Neural cell (in vitro differentiated cells): ENCODE data around the gene MIB1. TPM values are rescaled to one million over a fixed set of nuclear protein-coding genes. Genes with fewer than 3 reads are reported as not detected.

Source experiments
- H2AFZ ChIP-seq: fragments of 200-600, 300-800 bp; sonication (generic), shearing (Covaris generic); 2 replicates; pipeline ENCODE4 v1.6.0; 2014; ENCODE audit warnings: low read depth, mild to moderate bottlenecking, antibody characterized with exemption, low read length, moderate library complexity
- H3F3A ChIP-seq: fragments of 200-600 bp; shearing (Covaris generic); 2 replicates; pipeline ENCODE4 v1.6.1; 2016; ENCODE audit warnings: mild to moderate bottlenecking, moderate library complexity, mixed read lengths, antibody characterized with exemption, low read length; ENCODE audit not compliant: insufficient read depth, poor library complexity, severe bottlenecking
- H3K27ac ChIP-seq: fragments of 200-600, 300-800 bp; sonication (generic), shearing (Covaris generic); 2 replicates; pipeline ENCODE4 v1.5.1; 2014; ENCODE audit warnings: mild to moderate bottlenecking, low read length, moderate library complexity
- H3K27me3 ChIP-seq: fragments of 300-800, 200-600 bp; sonication (generic), shearing (Covaris generic); 2 replicates; pipeline ENCODE4 v1.6.0; 2014; ENCODE audit warnings: mild to moderate bottlenecking, low read depth, low read length, moderate library complexity; ENCODE audit not compliant: insufficient read depth
- H3K36me3 ChIP-seq: fragments of 300-800, 200-600 bp; sonication (generic), shearing (Covaris generic); 2 replicates; pipeline ENCODE4 v1.5.1; 2014; ENCODE audit warnings: mild to moderate bottlenecking, antibody characterized with exemption, low read length, moderate library complexity; ENCODE audit not compliant: insufficient read depth
- H3K4me2 ChIP-seq: fragments of 300-800, 200-600 bp; sonication (generic), shearing (Covaris generic); 2 replicates; pipeline ENCODE4 v1.6.0; 2014; ENCODE audit warnings: mild to moderate bottlenecking, low read length
- H3K4me3 ChIP-seq: fragments of 300-800, 200-600 bp; sonication (generic), shearing (Covaris generic); 2 replicates; pipeline ENCODE4 v1.5.1; 2014; ENCODE audit warnings: mild to moderate bottlenecking, low read length, moderate library complexity
- H3K79me2 ChIP-seq: fragments of 200-600 bp; shearing (Covaris generic); replicated peaks from 2 replicates; pipeline ENCODE4 v1.6.0; 2014; ENCODE audit warnings: mild to moderate bottlenecking, low read length, moderate library complexity; ENCODE audit not compliant: insufficient read depth
- H3K9ac ChIP-seq: fragments of 300-800, 200-600 bp; sonication (generic), shearing (Covaris generic); 2 replicates; pipeline ENCODE4 v1.6.1; 2016; ENCODE audit warnings: mild to moderate bottlenecking, low read length, mixed read lengths
- H3K9me2 ChIP-seq: fragments of 200-600 bp; shearing (Covaris generic); 2 replicates; pipeline ENCODE4 v1.6.1; 2016; ENCODE audit warnings: mild to moderate bottlenecking, low read length, mixed read lengths; ENCODE audit not compliant: insufficient read depth
- H3K9me3 ChIP-seq: fragments of 200-600, 300-800 bp; sonication (generic), shearing (Covaris generic); 2 replicates; pipeline ENCODE4 v1.6.1; 2016; ENCODE audit warnings: mild to moderate bottlenecking, mixed run types, low read length, moderate library complexity, mixed read lengths
- H4K20me1 ChIP-seq: fragments of 200-600 bp; shearing (Covaris generic); 2 replicates; pipeline ENCODE4 v1.6.1; 2016; ENCODE audit warnings: mild to moderate bottlenecking, mixed run types; ENCODE audit not compliant: insufficient read depth
- EP300 ChIP-seq: fragments of 450-650 bp; conservative IDR thresholded peaks from 2 replicates; pipeline ENCODE4 v1.6.1; 2014; ENCODE audit warnings: antibody characterized with exemption, mild to moderate bottlenecking, moderate library complexity; ENCODE audit not compliant: poor library complexity, severe bottlenecking
- EZH2 ChIP-seq: fragments of 200-600, 300-800 bp; shearing (Covaris generic), sonication (generic); IDR thresholded peaks from 2 replicates; pipeline ENCODE4 v1.6.1; 2014; ENCODE audit warnings: antibody characterized with exemption, low read length, borderline replicate concordance, mild to moderate bottlenecking; ENCODE audit not compliant: insufficient read depth, poor library complexity, severe bottlenecking
- MXI1 ChIP-seq: fragments of 450-650 bp; conservative IDR thresholded peaks from 2 replicates; pipeline ENCODE4 v1.6.1; 2014; ENCODE audit warnings: antibody characterized with exemption, mild to moderate bottlenecking; ENCODE audit not compliant: poor library complexity, severe bottlenecking
- POLR2AphosphoS5 ChIP-seq: IDR thresholded peaks from 2 replicates; pipeline ENCODE4 v1.6.1; 2012
- RAD21 ChIP-seq: fragments of 450-650 bp; conservative IDR thresholded peaks from 2 replicates; pipeline ENCODE4 v1.6.1; 2014; ENCODE audit warnings: antibody characterized with exemption, mild to moderate bottlenecking, moderate library complexity
- SMC3 ChIP-seq: fragments of 450-650 bp; conservative IDR thresholded peaks from 2 replicates; pipeline ENCODE4 v1.6.1; 2014; ENCODE audit warnings: antibody characterized with exemption, mild to moderate bottlenecking, moderate library complexity; ENCODE audit not compliant: poor library complexity
- TAF1 ChIP-seq: IDR thresholded peaks from 2 replicates; pipeline ENCODE4 v1.6.1; 2012; ENCODE audit warnings: low read depth
- polyA plus RNA-seq: library from polyadenylated mRNA; depleted of rRNA; stranded (reverse); fragments of >200 nt; gene quantifications from 2 replicates; pipeline ENCODE4 v1.2.3, GENCODE V29; 2014
- TF ChIP-seq, protein P1 (sequence below): IDR thresholded peaks from 2 replicates; pipeline ENCODE4 v1.6.1; 2012; ENCODE audit warnings: borderline replicate concordance
- TF ChIP-seq, protein P2 (sequence below): fragments of 450-650 bp; IDR thresholded peaks from 2 replicates; pipeline ENCODE4 v1.5.1; 2014; ENCODE audit warnings: antibody characterized with exemption, mild to moderate bottlenecking, moderate library complexity; ENCODE audit not compliant: poor library complexity, severe bottlenecking

MIB1 gene
- polyA plus RNA-seq, 1 donor from 2014 or later: 68.3 TPM

DNA sequence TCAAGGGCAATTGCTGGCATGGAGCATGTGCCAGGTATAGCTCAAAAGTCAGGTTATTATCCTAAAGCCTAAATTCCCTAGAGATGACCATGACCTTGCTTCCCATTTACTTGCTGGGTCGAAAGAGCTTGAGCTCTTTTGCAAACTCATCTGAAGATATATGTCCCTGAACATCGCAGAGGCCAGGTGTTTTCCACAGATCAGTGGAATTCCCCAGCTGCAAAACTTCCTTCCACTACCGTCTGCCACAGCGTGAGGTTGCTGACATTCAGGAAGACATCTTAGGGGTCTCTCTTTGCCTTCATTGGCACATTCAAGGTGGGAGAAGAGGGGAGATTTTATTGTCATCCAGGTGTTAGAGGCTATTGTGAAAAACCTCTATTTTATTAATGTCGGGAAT, 171.0 kb downstream of the MIB1 start:
- no peaks in the 10 kb centered on the region for H3K36me3 ChIP-seq
- TF ChIP-seq TAF1 (no peak), SMC3 (no peak), MXI1 (no peak), EZH2 (no peak), EP300 (no peak), RAD21 (no peak), POLR2AphosphoS5 (no peak)
- TF ChIP-seq, protein P1, sequence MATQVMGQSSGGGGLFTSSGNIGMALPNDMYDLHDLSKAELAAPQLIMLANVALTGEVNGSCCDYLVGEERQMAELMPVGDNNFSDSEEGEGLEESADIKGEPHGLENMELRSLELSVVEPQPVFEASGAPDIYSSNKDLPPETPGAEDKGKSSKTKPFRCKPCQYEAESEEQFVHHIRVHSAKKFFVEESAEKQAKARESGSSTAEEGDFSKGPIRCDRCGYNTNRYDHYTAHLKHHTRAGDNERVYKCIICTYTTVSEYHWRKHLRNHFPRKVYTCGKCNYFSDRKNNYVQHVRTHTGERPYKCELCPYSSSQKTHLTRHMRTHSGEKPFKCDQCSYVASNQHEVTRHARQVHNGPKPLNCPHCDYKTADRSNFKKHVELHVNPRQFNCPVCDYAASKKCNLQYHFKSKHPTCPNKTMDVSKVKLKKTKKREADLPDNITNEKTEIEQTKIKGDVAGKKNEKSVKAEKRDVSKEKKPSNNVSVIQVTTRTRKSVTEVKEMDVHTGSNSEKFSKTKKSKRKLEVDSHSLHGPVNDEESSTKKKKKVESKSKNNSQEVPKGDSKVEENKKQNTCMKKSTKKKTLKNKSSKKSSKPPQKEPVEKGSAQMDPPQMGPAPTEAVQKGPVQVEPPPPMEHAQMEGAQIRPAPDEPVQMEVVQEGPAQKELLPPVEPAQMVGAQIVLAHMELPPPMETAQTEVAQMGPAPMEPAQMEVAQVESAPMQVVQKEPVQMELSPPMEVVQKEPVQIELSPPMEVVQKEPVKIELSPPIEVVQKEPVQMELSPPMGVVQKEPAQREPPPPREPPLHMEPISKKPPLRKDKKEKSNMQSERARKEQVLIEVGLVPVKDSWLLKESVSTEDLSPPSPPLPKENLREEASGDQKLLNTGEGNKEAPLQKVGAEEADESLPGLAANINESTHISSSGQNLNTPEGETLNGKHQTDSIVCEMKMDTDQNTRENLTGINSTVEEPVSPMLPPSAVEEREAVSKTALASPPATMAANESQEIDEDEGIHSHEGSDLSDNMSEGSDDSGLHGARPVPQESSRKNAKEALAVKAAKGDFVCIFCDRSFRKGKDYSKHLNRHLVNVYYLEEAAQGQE: no peak
- TF ChIP-seq, protein P2, sequence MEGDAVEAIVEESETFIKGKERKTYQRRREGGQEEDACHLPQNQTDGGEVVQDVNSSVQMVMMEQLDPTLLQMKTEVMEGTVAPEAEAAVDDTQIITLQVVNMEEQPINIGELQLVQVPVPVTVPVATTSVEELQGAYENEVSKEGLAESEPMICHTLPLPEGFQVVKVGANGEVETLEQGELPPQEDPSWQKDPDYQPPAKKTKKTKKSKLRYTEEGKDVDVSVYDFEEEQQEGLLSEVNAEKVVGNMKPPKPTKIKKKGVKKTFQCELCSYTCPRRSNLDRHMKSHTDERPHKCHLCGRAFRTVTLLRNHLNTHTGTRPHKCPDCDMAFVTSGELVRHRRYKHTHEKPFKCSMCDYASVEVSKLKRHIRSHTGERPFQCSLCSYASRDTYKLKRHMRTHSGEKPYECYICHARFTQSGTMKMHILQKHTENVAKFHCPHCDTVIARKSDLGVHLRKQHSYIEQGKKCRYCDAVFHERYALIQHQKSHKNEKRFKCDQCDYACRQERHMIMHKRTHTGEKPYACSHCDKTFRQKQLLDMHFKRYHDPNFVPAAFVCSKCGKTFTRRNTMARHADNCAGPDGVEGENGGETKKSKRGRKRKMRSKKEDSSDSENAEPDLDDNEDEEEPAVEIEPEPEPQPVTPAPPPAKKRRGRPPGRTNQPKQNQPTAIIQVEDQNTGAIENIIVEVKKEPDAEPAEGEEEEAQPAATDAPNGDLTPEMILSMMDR: no peak
- no peaks in the 10 kb centered on the region for H3K27me3 ChIP-seq
- no peaks in the 10 kb centered on the region for H3F3A ChIP-seq
- no peaks in the 10 kb centered on the region for H4K20me1 ChIP-seq
- no peak overlapping the region for H3K4me2 ChIP-seq
- H3K9me2 ChIP-seq: no peaks in the 10 kb centered on the region
- no peak overlapping the region for H2AFZ ChIP-seq
- no peaks in the 10 kb centered on the region for H3K79me2 ChIP-seq
- H3K9me3 ChIP-seq: no peaks in the 10 kb centered on the region
- no peak overlapping the region for H3K9ac ChIP-seq
- no peak overlapping the region for H3K4me3 ChIP-seq
- no peak overlapping the region for H3K27ac ChIP-seq

DNA sequence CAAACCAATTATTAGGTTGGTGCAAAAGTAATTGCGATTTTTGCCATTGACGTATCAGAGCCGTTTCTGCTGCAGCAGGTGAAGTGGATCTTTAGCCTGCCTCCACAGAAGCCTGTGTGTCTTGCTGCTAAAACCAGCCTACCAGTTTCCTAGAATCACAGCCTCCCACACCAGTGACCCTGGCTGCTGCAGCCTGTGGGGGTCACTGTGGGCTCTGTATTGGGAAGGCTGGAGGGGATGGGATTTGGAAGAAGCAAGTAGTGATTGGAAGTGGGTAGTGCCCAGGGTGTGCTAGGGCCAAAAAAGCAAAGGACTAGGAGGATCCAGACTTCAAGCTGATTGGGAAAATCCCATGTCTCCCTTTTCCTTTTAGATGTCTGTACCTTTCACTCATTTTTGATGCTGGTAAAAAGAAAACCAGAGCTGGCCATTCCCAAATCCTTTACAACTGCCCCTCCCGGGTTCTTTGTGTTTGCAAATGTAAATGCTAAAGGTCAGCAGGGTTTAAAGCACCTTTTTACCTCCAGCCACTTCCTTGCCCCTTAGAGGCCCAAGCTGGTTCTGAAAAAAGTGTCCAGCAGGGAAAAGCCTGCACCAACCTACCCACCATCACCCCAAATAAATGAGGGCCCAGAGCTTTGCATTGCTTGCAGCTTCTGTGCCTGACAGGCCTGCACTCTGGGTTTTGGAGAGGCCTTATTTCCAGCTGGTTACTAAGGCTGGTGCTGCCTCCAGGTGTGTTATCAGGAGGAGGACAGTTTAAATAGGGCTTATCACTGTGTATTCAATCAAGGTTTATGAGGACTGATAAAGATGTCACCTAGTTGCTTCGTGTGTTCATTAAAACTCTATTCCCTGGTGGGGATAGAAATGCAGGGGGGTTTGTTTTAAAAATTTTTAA, 172.0 kb downstream of the MIB1 start:
- H3K27ac ChIP-seq: no peak overlapping the region
- H3K9ac ChIP-seq: no peak overlapping the region
- no peaks in the 10 kb centered on the region for H3K9me2 ChIP-seq
- H3K4me2 ChIP-seq: no peak overlapping the region
- TF ChIP-seq, protein P2: no peak
- TF ChIP-seq MXI1 (no peak), TAF1 (no peak), EZH2 (no peak), EP300 (no peak), RAD21 (no peak)
- TF ChIP-seq, protein P1: no peak
- H4K20me1 ChIP-seq: no peaks in the 10 kb centered on the region
- H2AFZ ChIP-seq: no peak overlapping the region
- no peak overlapping the region for H3K4me3 ChIP-seq
- H3K27me3 ChIP-seq: no peaks in the 10 kb centered on the region
- no peaks in the 10 kb centered on the region for H3F3A ChIP-seq
- no peaks in the 10 kb centered on the region for H3K9me3 ChIP-seq
- no peaks in the 10 kb centered on the region for H3K36me3 ChIP-seq
- H3K79me2 ChIP-seq: no peaks in the 10 kb centered on the region
